Muscle of leg (tissue), 9 donors: ENCODE measurements around the gene GSG1L2. TPM values are rescaled to one million over a fixed set of nuclear protein-coding genes. Genes with fewer than 3 reads are reported as not detected.

ENCODE experiments used
- polyA plus RNA-seq, 8 donors: library from polyadenylated mRNA; unstranded; fragments of 120-200 nt; gene quantifications; one replicate each; pipeline versions ENCODE4 v1.2.1 to v1.2.3, GENCODE V29; 2013; ENCODE audit warnings: inconsistent platforms in 1 of 8, low replicate concordance in 1 of 8; ENCODE audit not compliant: insufficient read length in 8 of 8, insufficient read depth in 1 of 8
- total RNA-seq: library from RNA; stranded (reverse); fragments of 120-200 nt; gene quantifications from one replicate; pipeline ENCODE4 v1.2.4, GENCODE V29; 2013

The GSG1L2 gene
- total and polyA plus RNA-seq, 9 donors = not detected

Other genes starting within 250 kb of the GSG1L2 start
- 68.8 TPM for gene STX8, start 246.3 kb downstream of the GSG1L2 start, total RNA-seq
- 10 to 100 TPM; 39.1 to 59.4 (median 44.8) TPM for gene STX8, start 246.3 kb downstream of the GSG1L2 start, polyA plus RNA-seq
- gene CFAP52, start 245.4 kb downstream of the GSG1L2 start, total RNA-seq = not detected
- 1 to 10 TPM in 1 of 8 donors, under 1 TPM in 6, not detected in 1; 0.10 to 1.4 (median 0.17) TPM for gene CFAP52, start 245.4 kb downstream of the GSG1L2 start, polyA plus RNA-seq
- 0.49 TPM for gene USP43, start 176.6 kb downstream of the GSG1L2 start, total RNA-seq
- gene USP43, start 176.6 kb downstream of the GSG1L2 start, polyA plus RNA-seq = under 1 TPM; 0.28 to 0.94 (median 0.45) TPM
- gene DHRS7C, start 30.5 kb downstream of the GSG1L2 start, total RNA-seq = 143 TPM
- gene DHRS7C, start 30.5 kb downstream of the GSG1L2 start, polyA plus RNA-seq = 100 to 1,000 TPM in 1 of 8 donors, 10 to 100 TPM in 7; 42.4 to 106 (median 83.8) TPM
- gene GLP2R, start 3.8 kb upstream of the GSG1L2 start, total RNA-seq = not detected
- under 1 TPM in 4 of 8 donors, not detected in 4; 0.03 to 0.79 (median 0.19) TPM for gene GLP2R, start 3.8 kb upstream of the GSG1L2 start, polyA plus RNA-seq
- 0.31 TPM for gene RCVRN, start 83.2 kb upstream of the GSG1L2 start, total RNA-seq
- 1 to 10 TPM in 1 of 8 donors, under 1 TPM in 7; 0.13 to 1.1 (median 0.62) TPM for gene RCVRN, start 83.2 kb upstream of the GSG1L2 start, polyA plus RNA-seq